HG02759 (cell line): ENCODE results near the gene DBF4B.

Experiments used
- ATAC-seq: cut with Tn5 transposase; IDR thresholded peaks from one replicate; pipeline ENCODE4 v1.9.1; 2021; ENCODE audit warnings: mild to moderate bottlenecking, moderate library complexity; ENCODE audit not compliant: unreplicated experiment

The DBF4B gene

DNA sequence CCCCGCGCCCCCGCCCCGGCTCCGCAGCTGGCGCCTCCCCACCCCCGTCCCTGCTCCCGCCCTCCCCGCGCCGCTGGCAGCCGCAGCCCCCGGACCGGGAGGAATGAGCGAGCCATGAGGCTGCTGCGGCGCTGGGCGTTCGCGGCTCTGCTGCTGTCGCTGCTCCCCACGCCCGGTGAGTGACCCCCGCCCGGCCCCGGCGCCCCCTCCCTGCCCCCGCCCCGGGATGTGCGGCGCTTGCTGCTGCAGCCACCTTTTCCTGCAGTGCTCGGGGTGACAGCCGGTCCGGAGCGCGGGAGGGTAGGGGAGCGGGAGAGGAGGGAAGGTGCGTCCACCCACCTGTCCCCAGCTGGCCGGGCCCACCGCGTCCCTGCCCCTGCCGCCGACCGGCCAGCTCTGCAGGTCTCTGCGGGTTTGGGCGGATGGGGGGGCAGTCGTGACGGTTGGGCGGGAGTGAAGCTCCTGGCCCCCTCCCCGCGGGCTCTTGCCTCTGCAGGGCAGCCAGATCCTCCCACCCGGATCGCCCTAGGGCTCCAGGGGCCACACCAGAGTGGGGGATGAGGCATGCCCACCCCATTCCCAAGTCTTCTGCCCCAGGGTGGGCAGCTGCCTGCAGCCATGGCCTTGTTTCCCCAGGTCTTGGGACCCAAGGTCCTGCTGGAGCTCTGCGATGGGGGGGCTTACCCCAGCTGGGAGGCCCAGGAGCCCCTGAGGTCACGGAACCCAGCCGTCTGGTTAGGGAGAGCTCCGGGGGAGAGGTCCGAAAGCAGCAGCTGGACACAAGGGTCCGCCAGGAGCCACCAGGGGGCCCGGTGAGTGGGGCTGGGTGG lies 50.8 kb downstream of the DBF4B start:
- no peak for ATAC-seq

DNA sequence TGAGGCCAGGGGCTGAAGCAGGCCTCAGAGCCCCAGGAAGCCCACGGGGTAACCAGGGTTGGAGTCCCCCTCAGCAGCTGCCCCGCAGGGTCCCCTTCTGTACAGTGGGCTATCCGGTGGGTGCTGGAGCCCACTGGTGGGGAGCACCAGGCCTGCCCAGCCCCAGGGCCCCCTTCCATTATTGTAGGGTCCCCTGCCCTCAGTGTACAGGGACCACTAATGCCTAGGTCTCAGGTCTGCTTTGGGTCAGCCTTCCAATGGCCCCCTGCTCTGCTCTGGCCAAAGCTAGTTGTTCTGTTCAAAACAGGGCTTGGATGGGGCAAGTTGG lies 51.4 kb downstream of the DBF4B start:
- ATAC-seq: no peak

DNA sequence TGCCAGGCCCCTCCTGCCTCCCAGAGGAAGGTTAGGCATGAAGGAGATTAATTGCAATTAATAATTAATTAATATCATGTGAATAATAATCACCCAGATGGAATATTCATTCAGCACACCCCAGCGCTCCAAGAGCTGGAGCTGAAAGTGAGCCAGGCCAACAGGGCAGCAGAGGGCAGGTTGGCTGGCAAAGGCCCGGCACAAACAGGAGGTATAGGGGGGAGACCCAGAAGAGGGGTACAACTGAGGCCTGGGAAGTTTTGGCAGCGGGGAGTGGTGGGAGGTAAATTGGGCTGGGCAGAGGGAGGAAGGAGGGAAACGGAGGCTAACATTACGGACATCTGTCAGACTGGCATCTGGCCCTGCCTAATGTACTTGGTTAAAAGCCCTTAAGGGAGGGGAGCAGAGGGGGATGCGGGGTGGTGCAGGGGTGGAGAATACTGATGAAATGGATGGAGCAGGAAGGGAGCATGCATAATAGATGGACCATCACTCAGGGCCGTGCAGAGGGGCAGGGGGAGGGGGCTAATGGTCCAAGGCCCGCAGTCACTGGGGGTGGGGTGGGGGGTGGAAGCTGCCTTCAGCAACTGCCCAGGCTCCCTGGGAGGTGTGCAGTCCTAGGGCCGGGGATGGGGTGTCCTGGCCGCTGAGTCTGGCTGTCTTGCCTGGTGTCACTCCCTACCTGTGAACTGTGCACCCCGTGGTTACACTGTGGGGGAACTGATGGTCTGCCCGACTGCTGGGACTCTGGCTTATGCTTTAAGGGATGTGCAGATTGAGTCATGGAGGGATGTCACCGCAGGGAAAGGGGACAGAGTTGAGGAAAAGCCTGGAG lies 52.2 kb downstream of the DBF4B start:
- ATAC-seq: no peak

DNA sequence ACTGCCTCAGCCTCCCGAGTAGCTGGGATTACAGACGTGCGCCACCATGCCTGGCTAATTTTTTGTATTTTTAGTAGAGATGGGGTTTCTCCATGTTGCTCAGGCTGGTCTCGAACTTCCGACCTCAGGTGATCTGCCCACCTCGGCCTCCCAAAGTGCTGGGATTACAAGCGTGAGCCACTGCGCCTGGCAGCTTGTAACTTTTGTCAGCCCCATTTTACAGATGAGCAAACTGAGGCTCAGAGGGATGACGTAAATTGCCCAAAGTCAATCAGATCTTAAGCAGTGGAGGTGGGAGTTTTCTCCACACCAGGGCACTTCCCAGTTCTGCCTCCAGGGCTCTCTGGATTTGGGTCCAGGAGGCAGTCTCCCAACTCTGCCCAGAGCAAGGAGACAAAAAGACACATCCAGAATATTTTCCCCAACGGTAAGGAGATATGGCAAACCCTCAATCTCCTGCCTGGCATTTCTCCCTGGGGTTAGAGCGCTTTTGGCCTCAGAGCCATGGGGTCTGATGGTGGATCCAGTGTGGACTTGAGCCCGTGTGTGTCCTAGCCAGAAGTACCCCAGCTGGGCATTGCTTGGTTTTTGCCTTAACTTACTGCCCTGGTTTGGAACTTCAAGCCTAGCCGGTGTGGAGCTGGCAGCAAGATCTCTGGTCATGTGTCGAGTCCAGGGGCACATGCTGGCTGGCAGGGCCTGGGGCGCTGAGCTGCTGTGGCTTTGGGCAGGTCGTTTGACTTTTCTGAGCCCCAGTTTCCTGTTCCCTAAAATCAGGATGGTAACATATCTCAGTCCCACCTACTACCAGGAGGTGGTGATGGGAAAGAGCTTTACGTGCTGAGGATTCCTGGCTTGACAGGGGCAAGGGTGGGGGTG lies 53.7 kb downstream of the DBF4B start:
- no peak for ATAC-seq

DNA sequence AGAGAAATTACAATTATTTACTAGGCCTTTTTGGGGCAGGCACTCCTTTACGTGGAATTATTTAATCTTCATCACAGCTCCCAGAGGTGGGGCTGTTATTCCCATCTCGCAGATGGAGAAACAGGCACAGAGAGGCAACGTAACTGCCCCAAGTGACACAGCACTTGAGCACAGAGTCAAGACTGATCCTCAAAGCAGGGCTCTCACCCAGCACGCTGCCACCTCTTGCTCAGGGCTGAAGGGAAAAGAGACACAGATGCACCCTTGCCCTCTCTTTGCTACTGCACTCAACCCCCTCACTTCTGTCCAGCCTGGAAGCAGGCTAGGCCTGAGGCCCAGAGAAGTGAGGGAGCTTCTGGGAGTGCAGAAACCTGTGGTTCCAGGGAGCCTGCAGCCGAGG lies 54.7 kb downstream of the DBF4B start:
- no peak for ATAC-seq

DNA sequence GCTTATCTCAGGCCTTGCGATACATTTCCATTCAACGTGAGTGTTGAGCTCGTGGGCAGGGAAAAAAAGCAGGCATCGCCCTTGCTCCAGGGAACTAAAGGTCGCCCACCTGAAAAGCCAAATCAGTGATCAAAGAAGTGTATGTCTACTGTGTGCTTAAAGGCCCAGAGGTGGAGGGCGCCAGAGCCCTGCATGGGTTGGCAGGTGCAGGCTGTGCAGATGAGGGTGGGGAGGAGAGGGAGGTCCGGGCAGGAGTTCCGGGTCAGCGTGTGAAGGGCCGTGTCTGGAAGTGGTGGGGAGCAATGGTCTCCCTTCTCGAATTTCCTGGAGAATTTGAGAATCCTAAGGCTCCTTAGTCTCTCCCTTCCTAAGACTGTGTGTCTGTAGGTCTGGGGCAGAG lies 57.5 kb downstream of the DBF4B start:
- ATAC-seq: no peak

DNA sequence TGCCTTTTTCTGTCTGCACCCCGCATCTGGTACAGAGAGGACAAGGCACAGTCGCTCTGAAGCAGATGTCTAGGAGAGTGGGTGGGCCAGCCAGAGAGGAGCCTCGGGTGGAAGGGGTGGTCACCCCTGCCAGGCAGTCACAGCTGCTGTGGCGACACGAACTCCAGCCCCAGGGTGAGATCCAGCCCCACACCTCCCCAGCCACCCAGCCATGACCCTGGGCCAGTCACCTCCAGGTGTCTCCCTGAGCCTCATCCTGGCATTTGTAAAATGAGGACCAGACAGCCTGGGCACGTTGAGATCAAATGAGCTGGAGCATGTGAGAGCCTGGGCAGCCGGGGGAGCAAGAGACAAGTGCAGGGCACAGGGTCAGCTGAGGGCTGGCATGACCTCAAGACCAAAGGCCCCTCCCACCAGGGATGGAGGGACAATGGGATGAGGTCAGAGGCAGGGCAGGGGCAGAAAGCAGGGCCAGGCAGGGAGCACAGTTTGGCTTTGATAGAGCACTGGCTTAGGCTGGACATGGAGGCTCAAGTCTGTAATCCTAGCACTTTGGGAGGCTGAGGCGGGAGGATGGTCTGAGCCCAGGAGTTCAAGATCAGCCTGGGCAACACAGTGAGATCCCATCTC lies 58.1 kb downstream of the DBF4B start:
- ATAC-seq: no peak

DNA sequence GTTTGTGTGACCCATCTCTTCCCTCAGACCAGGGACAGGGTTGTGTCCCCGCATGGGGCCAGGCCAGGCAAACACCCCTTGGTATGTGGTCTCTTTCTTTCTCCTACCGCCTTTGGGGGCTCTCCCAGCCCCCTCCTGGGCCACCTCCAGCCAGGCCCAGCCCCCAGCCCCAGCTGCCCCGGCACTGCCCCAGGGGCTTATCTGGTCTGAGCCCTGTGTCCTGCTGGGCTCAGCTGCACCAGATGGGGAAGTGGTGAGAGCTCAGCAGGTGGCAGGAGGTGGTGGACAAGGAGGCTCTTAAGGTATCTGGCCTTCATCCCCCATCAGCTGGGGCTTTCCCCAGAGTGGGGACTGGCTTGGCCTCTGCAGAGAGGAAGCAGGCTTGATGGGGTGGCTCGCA lies 59.0 kb downstream of the DBF4B start:
- ATAC-seq: no peak

DNA sequence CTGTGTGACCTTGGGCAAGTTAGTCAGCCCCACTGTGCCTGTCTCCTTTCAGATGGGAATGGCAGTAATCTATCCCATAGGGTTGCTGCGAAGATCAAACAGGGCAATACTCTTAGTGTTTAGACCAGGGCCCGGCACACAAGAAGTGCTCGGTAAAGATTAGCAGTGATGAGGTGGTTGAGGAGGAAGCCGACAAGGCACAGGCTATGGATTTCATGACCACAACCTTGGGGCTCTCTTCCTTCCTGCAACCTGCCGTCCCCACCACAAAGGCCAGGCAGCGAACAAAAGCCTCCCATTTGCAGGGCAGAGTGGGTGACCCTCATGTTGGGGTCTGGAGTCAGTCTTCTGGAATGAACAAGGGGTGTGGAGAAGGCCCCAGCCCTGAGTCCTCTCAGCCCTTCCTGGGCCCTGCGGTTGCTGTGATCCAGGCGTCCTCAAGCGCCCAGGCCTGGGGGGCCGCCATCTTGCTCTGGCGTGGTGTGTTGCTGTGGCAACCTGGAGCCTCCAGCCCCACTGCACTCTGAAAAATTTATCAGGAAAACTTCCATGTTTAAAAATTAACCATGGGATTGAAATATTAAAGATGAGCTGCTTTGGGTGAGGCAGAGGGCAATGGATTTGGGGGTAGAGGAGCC lies 60.2 kb downstream of the DBF4B start:
- ATAC-seq: no peak

DNA sequence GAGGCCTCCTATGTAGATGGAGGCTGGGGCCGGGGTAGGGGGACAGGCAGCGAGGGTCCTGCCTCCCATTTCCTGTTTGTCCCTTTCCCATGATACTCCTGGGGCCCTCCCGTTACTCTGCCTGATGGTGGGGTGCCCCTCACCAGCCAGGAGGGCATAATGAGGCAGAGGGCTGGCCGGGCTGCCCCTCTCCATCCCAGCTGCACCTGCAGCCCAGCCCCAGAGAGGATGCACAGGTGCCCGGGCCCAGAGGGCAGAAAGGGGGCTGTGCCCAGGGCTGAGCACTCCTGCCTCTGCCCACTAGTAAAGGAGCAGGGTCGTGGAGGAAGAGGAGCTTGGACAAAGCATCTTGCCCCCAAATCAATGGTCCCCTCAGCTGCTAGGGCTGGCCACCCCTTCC lies 60.8 kb downstream of the DBF4B start:
- no peak for ATAC-seq

DNA sequence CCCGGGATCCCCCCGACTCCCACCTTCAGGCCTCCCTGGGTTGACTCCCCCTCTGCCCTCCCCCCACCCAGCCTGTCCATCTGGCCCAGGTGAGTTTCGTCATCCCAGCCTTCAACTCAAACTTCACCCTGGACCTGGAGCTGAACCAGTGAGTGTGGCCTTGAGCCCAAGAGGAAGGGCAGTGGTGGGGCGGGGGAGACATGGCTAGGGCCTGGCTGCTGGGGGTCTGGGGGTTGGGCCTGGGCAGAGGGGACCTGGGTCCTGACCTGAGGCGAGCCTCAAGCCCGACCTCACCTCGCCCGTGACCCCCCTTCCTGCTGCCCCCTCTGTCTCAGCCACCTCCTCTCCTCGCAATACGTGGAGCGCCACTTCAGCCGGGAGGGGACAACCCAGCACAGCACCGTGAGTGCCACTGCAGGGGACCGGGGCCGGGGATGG lies 61.2 kb downstream of the DBF4B start:
- no peak for ATAC-seq

DNA sequence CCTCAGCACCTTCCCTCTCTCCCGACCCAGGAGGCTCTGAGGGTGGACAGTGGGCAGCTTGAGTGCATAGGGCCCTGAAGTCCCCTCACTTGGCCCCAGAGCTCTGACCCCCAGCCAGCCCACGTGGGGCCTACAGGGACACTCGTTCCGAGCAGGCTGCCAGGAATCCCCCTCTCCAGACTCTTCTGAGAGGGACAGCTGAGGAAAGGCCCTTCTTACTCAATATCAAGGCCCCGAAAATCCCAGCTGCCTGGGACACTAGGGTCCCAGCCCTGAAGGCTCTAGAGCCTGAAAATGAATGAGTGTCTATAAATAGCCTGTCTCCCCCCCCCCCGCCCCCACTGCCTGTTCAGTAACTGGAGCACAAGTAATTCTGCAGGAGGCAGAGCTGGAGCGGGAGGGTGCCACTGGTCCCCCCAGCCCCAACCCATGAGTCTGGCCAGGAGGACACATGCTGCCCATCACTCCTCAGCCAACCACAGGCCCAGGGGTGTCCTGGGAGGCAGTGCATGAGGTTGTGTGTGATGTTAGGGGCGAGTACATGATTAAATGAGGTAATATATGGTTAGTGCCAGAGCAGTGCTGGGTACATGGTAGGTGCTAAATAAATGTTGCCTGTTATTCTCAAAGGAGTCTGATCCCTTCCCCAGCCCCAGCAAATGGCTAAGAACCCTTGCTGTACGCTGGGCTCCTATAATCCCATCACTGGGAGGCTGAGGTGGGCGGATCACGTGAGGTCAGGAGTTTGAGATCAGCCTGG lies 61.9 kb downstream of the DBF4B start:
- no peak for ATAC-seq

DNA sequence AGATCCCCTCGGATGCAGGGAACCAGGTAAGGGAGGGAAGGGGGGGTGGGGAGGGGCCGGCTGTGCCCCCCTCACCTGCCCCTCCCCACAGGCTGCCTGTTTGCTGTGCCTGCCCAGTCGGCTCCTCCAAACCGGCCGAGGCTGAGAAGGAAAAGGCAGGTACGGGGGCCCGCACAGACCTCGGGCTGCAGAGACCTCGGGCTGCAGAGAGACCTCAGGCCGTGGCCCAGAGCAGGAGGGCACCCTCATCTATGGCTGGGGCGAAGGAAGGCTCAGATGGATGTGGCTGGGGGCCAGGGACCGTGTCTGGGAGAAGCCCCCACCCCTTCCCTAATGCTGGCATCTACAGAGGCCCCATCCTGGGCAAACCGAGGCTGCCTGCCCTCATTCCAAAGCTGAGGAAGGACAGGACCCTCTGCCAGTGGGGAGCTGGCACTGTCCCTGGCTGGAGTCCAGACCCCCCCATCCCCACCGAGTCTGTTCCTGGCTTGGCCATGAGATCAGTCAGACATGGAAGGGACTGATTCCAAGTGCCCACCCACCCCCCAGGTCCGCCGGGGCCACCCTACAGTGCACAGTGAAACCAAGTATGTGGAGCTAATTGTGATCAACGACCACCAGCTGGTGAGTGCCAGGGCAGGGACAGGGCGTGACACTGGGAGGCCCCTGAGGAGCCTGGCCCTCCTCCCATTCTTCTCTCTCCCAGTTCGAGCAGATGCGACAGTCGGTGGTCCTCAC lies 64.0 kb downstream of the DBF4B start:
- ATAC-seq: no peak

DNA sequence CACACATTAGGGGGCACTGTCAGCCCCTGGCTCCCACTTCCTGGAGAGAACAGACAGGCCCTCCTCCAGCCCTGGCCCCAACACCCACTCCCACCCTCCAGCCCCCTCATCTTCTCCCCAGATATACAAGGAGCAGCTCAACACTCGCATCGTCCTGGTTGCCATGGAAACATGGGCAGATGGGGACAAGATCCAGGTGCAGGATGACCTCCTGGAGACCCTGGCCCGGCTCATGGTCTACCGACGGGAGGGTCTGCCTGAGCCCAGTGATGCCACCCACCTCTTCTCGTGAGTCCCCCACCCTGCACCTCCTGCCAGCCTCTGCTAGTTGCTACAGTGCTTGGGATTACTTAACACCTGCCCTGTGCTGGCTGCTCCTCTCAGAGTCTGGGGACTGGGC lies 64.7 kb downstream of the DBF4B start:
- no peak for ATAC-seq

DNA sequence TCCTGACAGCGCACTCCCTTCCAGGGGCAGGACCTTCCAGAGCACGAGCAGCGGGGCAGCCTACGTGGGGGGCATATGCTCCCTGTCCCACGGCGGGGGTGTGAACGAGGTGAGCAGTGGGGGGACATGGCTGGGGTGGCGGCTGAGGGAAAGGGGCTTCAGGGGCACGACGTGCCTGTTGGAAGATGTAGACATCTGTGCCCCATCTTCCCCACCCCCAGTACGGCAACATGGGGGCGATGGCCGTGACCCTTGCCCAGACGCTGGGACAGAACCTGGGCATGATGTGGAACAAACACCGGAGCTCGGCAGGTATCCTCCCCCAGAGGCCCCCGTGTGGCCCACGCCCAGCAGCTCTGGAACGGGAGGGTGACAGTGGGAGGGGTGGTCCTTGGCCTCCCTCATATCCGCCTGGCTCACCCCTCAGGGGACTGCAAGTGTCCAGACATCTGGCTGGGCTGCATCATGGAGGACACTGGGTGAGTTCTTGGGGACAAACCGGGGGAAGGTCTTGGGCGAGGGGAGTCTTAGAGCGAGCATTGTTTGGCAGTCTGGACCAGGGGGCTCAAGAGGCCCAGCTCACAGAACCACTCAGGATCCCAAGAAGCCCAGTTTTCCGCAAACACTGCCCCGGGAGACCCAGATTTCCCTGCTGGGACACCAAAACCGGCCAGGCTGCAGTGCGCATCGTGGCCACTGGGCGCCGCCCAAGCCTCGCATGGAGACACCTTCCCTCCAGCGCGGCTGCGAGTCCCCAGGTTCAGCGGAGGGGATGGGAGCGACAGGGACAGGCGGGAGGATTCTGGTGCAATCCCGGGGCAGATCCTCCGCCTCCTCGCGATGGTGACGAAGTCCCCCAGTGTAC lies 66.0 kb downstream of the DBF4B start:
- peak; percentile 38 for ATAC-seq

DNA sequence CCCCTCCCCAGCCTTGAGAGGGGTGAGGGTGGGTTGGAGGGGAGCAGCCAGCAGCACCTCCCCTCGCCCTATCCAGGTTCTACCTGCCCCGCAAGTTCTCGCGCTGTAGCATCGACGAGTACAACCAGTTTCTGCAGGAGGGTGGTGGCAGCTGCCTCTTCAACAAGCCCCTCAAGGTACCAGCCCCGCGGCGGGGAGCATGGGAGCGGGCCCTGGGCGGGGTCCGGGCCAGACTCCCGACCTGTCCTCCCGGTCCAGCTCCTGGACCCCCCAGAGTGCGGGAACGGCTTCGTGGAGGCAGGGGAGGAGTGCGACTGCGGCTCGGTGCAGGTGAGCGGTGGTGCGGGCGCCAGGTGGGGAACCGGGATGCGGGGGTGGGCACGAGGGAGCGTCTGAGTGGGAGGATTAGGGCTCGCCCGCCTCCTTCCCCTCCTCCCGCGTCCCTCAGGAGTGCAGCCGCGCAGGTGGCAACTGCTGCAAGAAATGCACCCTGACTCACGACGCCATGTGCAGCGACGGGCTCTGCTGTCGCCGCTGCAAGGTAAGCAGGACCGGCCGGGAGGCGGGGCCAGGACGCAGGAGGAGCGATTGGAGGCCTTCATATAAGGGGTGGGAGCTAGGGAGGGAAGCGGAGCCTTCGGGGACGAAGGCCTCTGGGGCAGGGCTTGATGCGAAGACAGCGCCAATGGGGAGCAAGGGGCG lies 66.8 kb downstream of the DBF4B start:
- ATAC-seq: peak; percentile 88

DNA sequence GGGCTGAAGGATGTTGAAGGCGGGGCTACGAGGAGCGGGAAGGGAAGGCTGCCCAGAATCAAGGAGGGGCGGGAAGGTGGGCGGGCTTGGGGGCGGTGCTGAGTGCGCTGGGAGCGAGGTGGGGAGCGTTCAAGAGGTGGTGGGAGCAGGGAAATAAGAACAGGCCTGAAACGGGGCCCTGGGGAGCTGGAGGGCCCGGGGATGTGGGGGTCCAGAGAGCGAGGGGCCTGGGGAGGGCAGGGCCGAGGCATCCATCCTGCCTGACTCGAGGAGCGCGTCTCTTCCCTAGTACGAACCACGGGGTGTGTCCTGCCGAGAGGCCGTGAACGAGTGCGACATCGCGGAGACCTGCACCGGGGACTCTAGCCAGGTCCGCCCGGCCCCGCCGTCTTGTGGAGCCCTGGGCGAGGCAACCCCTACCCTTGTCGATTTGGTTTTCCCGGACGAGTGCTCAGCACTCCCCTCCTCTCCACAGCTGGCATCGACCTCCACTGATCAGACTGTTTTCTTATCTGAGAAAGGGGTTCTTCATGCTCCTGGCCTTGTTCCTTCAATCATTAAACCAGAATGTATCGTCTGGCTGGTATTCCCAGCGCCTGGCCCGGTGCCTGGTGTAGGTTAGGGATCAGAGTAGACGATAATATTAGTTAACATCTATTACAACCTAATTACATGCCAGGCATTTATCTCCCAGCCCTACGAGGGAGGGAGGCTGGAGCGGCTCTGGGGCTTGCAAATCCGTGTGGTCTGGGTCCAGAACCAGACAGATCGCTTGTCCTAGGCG lies 67.6 kb downstream of the DBF4B start:
- peak; percentile 4 for ATAC-seq
